GM12878 (cell line): ENCODE results near the gene SCLT1. TPM values are rescaled to one million over a fixed set of nuclear protein-coding genes. Genes with fewer than 3 reads are reported as not detected.

ENCODE experiments used
- JUND ChIP-seq: IDR thresholded peaks from 2 replicates; pipeline ENCODE4 v1.6.1; 2012; ENCODE audit warnings: low read depth, mild to moderate bottlenecking, low read length, improper control_type of control experiment, moderate library complexity
- POLR2A ChIP-seq: IDR thresholded peaks from 2 replicates; pipeline ENCODE4 v1.6.1; 2011; ENCODE audit warnings: low read depth, mild to moderate bottlenecking, low read length
- ZSCAN29 ChIP-seq: fragments of 450-650 bp; IDR thresholded peaks from 2 replicates; pipeline ENCODE4 v1.6.1; 2017; ENCODE audit warnings: mild to moderate bottlenecking, moderate library complexity
- polyA plus RNA-seq, 11 experiments: library from polyadenylated mRNA; depleted of rRNA in 4 of 11; unstranded in 6 of 11; stranded (reverse) in 5 of 11; fragments of >200 nt; fragmentation: Nextera tagmentation in 4 of 11; fragmentation: Illumina TruSeq in 1 of 11; extraction: Ambion mirVana in 4 of 11; extraction: Trizol in 1 of 11; gene quantifications; 1 replicate in 1 of 11; 2 replicates in 10 of 11; pipeline versions ENCODE4 v1.2.1 to v1.2.3, GENCODE V29; 2011 to 2016; ENCODE audit warnings: inconsistent platforms in 2 of 11, missing spikeins in 2 of 11, low read depth in 1 of 11
- total RNA-seq, 4 experiments: library from RNA; depleted of rRNA in 3 of 4; stranded (reverse); fragments of >200 nt in 3 of 4; fragmentation: Illumina TruSeq in 1 of 4; extraction: Trizol in 1 of 4; gene quantifications; 2 replicates each; pipeline versions ENCODE4 v1.2.1 to v1.2.3, GENCODE V29; 2013 to 2021
- TF ChIP-seq, protein P1 (sequence below): fragments of 450-650 bp; IDR thresholded peaks from 2 replicates; pipeline ENCODE4 v1.6.1; 2017; ENCODE audit warnings: mild to moderate bottlenecking, low read depth, inconsistent platforms; ENCODE audit not compliant: poor library complexity, severe bottlenecking
- TF ChIP-seq, protein P2 (sequence below): fragments of 450-650 bp; IDR thresholded peaks from 2 replicates; pipeline ENCODE4 v1.6.1; 2017; ENCODE audit warnings: mild to moderate bottlenecking, moderate library complexity
- TF ChIP-seq, protein P3 (sequence below): IDR thresholded peaks from 2 replicates; pipeline ENCODE4 v1.6.1; 2012; ENCODE audit warnings: improper control_type of control experiment, low read depth, low read length; ENCODE audit not compliant: insufficient replicate concordance

SCLT1 gene
- total and polyA plus RNA-seq, 10 of the 15 experiments (the other 5 are each of a cell fraction or from before 2014, with no cell fraction given) = 7.8 to 31.4 (median 19.6) TPM

DNA sequence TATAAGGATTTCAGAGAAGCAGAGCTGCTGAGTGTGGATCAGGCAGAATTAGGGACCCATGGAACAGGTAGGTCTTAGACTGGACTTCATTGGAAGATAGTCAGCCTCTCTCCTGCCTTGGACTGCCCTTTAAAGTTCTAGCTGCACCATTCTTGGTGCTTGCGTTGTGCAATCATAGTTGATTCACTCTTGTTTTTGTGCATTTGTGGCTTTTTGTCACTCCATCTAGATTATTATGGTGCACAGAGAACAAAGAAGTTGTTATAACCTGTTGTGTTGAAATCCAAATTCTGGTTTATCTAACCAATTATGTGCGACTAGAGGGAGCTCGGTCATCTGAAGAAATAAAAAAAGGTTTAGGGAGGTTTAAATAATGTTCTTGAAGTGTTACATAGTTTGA is 224.6 kb downstream of the SCLT1 start (continued):
- TF ChIP-seq, protein P1, sequence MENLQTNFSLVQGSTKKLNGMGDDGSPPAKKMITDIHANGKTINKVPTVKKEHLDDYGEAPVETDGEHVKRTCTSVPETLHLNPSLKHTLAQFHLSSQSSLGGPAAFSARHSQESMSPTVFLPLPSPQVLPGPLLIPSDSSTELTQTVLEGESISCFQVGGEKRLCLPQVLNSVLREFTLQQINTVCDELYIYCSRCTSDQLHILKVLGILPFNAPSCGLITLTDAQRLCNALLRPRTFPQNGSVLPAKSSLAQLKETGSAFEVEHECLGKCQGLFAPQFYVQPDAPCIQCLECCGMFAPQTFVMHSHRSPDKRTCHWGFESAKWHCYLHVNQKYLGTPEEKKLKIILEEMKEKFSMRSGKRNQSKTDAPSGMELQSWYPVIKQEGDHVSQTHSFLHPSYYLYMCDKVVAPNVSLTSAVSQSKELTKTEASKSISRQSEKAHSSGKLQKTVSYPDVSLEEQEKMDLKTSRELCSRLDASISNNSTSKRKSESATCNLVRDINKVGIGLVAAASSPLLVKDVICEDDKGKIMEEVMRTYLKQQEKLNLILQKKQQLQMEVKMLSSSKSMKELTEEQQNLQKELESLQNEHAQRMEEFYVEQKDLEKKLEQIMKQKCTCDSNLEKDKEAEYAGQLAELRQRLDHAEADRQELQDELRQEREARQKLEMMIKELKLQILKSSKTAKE = no peak
- no peak for TF ChIP-seq POLR2A
- TF ChIP-seq, protein P2, sequence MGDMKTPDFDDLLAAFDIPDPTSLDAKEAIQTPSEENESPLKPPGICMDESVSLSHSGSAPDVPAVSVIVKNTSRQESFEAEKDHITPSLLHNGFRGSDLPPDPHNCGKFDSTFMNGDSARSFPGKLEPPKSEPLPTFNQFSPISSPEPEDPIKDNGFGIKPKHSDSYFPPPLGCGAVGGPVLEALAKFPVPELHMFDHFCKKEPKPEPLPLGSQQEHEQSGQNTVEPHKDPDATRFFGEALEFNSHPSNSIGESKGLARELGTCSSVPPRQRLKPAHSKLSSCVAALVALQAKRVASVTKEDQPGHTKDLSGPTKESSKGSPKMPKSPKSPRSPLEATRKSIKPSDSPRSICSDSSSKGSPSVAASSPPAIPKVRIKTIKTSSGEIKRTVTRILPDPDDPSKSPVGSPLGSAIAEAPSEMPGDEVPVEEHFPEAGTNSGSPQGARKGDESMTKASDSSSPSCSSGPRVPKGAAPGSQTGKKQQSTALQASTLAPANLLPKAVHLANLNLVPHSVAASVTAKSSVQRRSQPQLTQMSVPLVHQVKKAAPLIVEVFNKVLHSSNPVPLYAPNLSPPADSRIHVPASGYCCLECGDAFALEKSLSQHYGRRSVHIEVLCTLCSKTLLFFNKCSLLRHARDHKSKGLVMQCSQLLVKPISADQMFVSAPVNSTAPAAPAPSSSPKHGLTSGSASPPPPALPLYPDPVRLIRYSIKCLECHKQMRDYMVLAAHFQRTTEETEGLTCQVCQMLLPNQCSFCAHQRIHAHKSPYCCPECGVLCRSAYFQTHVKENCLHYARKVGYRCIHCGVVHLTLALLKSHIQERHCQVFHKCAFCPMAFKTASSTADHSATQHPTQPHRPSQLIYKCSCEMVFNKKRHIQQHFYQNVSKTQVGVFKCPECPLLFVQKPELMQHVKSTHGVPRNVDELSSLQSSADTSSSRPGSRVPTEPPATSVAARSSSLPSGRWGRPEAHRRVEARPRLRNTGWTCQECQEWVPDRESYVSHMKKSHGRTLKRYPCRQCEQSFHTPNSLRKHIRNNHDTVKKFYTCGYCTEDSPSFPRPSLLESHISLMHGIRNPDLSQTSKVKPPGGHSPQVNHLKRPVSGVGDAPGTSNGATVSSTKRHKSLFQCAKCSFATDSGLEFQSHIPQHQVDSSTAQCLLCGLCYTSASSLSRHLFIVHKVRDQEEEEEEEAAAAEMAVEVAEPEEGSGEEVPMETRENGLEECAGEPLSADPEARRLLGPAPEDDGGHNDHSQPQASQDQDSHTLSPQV = no peak
- TF ChIP-seq JUND = no peak
- TF ChIP-seq ZSCAN29 = no peak
- TF ChIP-seq, protein P3, sequence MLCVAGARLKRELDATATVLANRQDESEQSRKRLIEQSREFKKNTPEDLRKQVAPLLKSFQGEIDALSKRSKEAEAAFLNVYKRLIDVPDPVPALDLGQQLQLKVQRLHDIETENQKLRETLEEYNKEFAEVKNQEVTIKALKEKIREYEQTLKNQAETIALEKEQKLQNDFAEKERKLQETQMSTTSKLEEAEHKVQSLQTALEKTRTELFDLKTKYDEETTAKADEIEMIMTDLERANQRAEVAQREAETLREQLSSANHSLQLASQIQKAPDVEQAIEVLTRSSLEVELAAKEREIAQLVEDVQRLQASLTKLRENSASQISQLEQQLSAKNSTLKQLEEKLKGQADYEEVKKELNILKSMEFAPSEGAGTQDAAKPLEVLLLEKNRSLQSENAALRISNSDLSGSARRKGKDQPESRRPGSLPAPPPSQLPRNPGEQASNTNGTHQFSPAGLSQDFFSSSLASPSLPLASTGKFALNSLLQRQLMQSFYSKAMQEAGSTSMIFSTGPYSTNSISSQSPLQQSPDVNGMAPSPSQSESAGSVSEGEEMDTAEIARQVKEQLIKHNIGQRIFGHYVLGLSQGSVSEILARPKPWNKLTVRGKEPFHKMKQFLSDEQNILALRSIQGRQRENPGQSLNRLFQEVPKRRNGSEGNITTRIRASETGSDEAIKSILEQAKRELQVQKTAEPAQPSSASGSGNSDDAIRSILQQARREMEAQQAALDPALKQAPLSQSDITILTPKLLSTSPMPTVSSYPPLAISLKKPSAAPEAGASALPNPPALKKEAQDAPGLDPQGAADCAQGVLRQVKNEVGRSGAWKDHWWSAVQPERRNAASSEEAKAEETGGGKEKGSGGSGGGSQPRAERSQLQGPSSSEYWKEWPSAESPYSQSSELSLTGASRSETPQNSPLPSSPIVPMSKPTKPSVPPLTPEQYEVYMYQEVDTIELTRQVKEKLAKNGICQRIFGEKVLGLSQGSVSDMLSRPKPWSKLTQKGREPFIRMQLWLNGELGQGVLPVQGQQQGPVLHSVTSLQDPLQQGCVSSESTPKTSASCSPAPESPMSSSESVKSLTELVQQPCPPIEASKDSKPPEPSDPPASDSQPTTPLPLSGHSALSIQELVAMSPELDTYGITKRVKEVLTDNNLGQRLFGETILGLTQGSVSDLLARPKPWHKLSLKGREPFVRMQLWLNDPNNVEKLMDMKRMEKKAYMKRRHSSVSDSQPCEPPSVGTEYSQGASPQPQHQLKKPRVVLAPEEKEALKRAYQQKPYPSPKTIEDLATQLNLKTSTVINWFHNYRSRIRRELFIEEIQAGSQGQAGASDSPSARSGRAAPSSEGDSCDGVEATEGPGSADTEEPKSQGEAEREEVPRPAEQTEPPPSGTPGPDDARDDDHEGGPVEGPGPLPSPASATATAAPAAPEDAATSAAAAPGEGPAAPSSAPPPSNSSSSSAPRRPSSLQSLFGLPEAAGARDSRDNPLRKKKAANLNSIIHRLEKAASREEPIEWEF = no peak
- TF ChIP-seq, all 136 proteins: peak for 0
